D721Med (cell line): Measurements from ENCODE around the gene KIF1A.

Experiments used
- DNase-seq: peaks from one replicate; pipeline ENCODE4 v3.0.0; 2011; ENCODE audit warnings: low spot score; ENCODE audit not compliant: insufficient read length
- FAIRE-seq: peaks from 2 replicates; lab custom pipeline; 2011; peaks lifted over from hg19 to GRCh38; lab: Jason Lieb, UNC
- TF ChIP-seq, protein P1 (sequence below): IDR thresholded peaks from 2 replicates; pipeline ENCODE4 v1.5.1; 2012; ENCODE audit warnings: mild to moderate bottlenecking, control low read depth; ENCODE audit not compliant: insufficient read depth; ENCODE audit errors: missing control alignments

KIF1A gene

DNA sequence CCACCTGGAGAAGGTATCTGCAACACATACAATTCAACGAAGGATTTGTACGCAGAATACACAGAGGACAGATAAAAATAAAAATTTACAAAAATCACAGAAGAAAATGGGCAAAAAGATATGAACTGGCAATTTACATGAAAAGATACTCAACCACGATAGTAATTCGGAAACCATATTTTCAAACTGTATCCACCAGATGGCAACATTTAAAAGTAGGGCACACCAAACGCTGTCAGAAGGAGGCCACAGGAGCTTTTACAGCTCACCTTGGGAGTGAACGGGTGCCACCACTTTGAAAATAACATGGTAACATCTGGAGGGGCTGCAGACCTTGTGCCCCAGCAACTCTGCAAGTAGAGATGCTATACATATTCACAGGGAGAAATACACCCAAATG is 9.8 kb downstream of the KIF1A start:
- TF ChIP-seq, protein P1, sequence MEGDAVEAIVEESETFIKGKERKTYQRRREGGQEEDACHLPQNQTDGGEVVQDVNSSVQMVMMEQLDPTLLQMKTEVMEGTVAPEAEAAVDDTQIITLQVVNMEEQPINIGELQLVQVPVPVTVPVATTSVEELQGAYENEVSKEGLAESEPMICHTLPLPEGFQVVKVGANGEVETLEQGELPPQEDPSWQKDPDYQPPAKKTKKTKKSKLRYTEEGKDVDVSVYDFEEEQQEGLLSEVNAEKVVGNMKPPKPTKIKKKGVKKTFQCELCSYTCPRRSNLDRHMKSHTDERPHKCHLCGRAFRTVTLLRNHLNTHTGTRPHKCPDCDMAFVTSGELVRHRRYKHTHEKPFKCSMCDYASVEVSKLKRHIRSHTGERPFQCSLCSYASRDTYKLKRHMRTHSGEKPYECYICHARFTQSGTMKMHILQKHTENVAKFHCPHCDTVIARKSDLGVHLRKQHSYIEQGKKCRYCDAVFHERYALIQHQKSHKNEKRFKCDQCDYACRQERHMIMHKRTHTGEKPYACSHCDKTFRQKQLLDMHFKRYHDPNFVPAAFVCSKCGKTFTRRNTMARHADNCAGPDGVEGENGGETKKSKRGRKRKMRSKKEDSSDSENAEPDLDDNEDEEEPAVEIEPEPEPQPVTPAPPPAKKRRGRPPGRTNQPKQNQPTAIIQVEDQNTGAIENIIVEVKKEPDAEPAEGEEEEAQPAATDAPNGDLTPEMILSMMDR: no peak
- FAIRE-seq (no peak), DNase-seq (no peak)

DNA sequence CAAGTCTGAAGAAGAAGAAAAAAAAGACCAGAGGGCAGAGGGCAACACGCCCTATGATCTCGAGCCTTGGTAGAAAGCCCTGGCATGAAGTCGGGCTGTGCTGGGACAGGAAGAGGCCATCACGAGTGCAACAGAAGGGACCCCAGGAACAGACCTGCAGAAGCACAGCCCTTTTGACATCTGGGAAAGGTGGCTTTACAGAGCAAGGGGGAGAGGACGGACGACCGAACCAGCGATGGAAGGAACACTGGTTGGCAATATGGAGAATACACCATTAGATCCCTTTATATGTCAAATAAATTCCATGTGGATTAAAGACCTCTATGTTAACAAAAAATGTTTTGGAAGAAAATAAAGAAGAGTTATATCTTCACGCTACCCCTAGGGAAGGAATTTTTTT is 10.7 kb downstream of the KIF1A start:
- FAIRE-seq (no peak), DNase-seq (no peak)
- TF ChIP-seq, protein P1: no peak

DNA sequence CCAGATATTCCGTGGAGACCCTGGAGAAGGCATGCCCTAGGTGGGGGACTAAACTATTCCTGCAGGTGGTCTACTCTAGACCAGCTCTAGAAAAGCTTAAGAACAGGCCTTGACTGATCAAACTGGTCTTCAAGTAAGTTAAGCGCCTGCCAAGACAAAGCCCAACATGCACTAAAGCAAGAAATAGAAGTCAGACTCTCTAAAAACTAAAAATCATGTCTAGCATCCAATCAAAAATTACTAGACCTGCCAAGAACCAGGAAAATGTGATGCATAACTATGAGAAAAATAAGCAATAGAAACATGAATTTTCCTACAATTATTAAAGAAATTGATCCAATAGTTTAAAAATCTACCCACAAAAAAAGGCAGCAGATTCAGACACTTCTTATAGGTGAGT is 13.6 kb downstream of the KIF1A start:
- TF ChIP-seq, protein P1: no peak
- FAIRE-seq (no peak), DNase-seq (no peak)

DNA sequence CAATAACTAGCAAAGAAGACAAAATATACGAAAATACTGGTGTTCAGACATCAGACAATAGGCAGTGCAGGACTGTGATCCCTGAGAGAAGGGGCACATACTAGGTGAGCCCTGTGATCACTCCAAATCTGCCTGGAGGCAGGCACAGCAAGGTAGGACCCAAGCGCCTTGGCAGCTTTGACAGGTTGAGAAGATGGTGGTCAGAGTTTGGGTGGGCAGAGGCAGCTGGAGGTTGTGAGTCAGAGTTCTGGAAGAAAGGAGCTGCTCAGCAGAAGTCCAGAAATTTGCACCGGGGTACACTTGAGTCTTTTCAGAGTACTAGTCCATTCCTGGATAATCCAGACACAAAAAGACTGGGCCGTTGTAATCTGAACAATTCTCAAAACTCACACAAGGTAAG is 14.0 kb downstream of the KIF1A start:
- DNase-seq (no peak), FAIRE-seq (no peak)
- TF ChIP-seq, protein P1: no peak

DNA sequence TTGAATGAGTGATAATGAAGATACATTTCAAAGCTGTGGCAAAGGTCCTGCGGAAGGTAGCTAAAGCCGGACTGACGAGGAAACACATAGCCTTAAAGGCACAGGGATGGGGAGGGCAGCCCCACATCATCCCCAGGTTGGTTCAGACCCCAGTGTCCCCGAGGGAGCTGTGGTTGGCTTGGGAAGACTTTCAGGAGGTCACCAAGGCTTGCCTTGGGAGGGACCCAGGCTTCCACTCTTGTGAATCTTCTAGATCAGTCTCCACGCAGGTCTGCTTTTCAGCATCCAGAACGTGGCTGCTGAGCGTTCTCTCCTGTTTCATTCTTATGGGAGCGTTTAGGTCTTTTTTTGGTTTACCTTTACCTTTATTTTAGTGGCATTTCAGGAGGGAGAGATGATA is 16.8 kb downstream of the KIF1A start:
- FAIRE-seq (no peak), DNase-seq (no peak)
- TF ChIP-seq, protein P1: no peak

DNA sequence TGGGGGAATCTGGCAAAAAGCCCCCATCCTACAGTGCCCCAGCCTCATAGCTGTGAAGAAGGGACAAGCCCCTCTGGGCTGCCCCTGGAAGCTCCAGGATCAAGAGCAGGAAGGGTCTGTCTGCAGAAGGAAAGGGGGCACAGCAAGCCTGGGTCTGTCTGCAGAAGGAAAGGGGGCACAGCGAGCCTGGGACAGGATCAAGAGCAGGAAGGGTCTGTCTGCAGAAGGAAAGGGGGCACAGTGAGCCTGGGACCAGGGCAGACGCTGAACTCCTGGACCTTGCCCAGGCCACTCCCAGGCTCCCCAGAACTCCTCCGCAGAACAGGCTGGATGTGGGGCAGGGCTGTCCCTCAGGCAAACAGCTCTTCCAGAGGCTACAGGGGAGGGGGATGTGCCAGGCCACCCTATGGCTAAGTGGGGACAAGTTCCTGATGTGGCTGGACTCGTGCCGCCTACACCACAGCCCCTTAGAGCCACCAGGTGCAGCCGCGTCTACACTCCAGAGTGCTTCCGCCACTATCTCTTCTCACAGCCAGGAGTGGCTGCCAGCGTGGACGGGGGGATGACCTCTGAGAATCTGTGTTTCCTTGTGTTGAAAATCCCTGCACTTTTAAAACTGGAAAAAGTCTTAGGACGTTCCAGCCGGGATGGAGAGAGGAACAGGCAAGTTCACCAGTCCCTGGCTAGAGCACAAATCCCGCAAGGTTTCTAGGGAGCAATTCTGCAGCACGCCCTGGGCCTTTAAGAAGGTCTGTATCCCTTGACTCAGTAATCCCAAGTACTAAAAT is 20.8 kb downstream of the KIF1A start:
- TF ChIP-seq, protein P1: no peak
- no peak for DNase-seq
- no peak for FAIRE-seq

DNA sequence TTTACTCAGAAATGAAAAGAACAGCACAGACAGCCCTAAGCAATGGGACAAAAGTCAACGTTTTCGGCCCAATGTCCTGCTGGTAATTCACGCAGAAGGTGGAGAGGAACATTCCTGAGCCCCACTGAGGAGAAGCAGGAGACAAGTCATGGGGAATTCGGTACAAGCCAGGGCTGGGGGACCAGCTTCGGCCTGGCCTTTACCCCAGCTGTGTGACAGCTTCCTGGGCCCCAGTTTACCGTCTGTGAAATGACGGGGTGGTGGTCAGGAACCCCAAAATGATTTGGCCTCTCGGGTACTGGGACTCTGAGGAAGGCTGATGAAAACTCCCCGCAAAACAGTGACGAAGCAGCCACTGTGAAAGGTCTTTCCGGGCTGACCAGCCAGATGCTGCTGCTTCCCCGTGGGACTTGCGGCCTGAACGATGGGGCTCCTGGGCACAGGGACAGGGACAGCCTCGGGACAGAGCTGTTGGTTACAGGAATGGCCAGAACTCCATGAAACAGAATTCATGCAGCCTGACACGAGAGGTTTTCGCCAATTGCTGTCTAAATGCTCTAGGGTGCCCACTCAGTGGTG is 21.6 kb downstream of the KIF1A start:
- TF ChIP-seq, protein P1: no peak

More for the DNA sequence above, 21.6 kb downstream of the KIF1A start:
- FAIRE-seq (no peak), DNase-seq (no peak)
